GM19324 (cell line): ENCODE results near the gene CPT1C.
"Not testable (repeated sequence)": the region's sequence is repeated elsewhere in the genome, so short reads cannot be mapped to it uniquely, and the experiment has no call there.

ENCODE experiments used
- ATAC-seq: cut with Tn5 transposase; IDR thresholded peaks from one replicate; pipeline ENCODE4 v1.9.1; 2021; ENCODE audit warnings: mild to moderate bottlenecking, moderate library complexity; ENCODE audit not compliant: unreplicated experiment, low FRiP score

Gene CPT1C

DNA sequence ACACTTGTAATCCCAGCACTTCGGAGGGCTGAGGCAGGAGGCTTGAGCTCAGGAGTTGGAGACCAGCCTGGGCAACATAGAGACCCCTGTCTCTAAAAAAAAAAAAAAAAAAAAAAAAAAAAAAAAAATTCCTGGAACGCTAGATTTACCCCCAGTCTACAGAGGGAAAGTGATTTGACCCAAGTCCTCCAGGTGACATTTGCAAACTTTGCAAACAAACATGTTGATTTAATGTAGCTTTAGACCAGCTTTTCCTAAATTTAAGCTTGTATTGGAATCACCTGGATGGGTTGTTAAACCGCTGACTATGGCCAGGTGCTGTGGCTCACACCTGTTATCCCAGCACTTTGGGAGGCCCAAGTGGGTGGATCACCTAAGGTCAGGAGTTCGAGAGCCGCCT is 8.4 kb downstream of the CPT1C start:
- ATAC-seq: no peak

DNA sequence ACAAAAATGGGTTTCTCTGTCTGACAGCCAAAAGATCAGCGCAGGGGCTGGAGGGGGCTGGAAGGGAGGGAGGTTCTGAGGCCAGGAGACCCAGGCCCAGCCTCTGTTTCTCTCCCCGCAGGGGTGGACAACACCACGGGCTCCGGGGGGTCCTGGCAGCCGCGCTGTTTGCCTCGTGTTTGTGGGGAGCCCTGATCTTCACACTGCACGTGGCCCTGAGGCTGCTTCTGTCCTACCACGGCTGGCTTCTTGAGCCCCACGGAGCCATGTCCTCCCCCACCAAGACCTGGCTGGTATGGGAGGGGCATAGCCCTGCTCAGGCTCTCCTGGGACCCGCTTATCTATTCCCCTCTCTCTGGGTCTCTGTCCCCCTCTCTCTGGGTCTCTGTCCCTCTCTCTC is 9.6 kb downstream of the CPT1C start:
- no peak for ATAC-seq

DNA sequence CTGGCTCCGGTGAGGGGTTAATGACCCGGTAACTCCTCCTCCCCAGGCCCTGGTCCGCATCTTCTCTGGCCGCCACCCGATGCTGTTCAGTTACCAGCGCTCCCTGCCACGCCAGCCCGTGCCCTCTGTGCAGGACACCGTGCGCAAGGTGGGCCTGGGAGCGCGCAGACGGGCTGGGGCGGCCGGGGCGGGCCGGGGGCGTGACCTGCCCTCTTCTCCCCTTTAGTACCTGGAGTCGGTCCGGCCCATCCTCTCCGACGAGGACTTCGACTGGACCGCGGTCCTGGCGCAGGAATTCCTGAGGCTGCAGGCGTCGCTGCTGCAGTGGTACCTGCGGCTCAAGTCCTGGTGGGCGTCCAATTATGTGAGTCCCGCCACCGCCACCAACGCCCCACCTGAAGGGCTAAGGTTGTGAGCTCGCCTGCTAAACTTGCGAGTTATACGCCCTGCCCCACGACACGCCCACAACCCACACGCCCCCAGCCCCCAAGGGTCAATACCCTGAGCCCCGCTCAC is 10.4 kb downstream of the CPT1C start:
- ATAC-seq: no peak

DNA sequence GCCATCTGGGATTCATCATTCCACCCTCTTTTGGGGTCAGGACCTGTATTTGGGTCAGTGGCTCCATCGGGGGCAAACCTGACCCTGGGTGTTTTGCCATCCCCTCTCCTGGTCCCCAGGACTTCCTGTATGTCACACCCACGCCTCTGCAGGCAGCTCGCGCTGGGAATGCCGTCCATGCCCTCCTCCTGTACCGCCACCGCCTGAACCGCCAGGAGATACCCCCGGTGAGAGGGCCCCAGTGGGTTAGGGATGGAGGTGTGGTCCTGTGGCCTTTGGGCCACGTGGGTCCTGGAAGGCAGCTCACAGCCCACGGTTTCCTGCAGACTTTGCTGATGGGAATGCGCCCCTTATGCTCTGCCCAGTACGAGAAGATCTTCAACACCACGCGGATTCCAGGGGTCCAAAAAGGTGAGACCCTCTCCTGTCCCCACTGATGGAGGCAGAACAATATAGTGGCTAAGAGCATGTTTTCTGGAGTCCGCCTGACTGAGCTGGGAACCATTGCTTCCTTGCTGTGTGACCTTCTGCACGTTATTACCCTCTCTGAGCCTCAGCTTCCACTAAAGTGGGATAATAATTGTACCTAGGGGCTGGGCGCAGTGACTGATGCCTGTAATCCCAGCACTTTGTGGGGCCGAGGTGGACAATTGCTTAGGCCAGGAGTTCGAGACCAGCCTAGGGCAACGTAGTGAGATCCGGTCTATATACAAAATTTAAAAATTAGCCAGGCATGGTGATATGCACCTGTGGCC is 14.1 kb downstream of the CPT1C start:
- no peak for ATAC-seq

DNA sequence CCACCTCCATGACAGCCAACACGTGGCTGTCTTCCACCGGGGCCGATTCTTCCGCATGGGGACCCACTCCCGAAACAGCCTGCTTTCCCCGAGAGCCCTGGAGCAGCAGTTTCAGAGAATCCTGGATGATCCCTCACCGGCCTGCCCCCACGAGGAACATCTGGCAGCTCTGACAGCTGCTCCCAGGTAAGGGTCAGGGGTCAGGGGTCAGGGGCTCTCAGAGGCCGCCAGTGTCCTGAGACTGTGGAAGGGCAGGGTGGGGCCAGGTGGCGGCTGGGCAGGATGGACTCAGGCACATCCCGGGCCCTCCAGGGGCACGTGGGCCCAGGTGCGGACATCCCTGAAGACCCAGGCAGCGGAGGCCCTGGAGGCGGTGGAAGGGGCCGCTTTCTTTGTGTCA is 15.0 kb downstream of the CPT1C start:
- ATAC-seq: no peak

GRCh38 chr19:49710372-49710951 is 19.5 kb downstream of the CPT1C start:
- ATAC-seq: no peak

DNA sequence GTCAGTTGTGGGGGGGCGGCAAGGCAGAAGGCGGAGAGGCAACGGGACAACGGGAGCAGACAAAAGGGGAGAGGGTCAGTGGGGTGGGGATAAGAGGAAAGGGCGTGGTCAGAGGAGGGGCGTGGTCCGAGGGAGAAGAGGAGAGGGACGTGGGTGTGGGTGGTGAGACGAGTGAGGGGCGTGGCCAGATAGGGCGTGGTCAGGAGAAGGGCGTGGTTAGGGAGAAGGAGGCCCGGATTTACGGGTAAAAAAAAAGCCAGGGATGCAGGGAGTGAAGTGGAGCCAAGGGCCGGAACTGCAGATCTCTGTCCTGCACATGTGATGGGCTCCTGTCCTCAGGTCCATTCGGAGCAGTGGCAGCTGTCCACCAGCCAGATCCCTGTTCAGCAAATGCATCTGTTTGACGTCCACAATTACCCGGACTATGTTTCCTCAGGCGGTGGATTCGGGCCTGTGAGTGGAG is 21.5 kb downstream of the CPT1C start:
- ATAC-seq: no peak

DNA sequence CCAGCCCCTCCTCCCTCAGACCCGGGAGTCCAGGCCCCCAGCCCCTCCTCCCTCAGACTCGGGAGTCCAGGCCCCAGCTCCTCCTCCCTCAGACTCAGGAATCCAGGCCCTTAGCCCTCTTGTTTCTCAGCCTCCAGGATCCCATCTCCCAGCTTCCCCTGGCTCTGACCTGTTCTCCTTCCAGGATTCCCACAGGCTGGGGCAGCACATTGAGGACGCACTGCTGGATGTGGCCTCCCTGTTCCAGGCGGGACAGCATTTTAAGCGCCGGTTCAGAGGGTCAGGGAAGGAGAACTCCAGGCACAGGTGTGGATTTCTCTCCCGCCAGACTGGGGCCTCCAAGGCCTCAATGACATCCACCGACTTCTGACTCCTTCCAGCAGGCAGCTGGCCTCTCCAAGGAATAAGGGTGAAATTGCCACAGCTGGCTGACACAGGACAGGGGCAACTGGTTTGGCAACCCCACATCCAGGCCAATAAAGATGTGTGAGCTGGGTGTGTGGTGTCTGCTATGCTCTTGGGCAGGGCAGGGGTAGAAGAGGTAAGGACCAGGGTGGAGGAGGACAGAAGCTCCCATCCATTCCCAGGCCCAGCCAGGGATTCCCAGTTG is 22.4 kb downstream of the CPT1C start:
- ATAC-seq: no peak

- ATAC-seq: no peak
Observed at GRCh38 chr19:49716154-49716553, 25.2 kb downstream of the CPT1C start.

DNA sequence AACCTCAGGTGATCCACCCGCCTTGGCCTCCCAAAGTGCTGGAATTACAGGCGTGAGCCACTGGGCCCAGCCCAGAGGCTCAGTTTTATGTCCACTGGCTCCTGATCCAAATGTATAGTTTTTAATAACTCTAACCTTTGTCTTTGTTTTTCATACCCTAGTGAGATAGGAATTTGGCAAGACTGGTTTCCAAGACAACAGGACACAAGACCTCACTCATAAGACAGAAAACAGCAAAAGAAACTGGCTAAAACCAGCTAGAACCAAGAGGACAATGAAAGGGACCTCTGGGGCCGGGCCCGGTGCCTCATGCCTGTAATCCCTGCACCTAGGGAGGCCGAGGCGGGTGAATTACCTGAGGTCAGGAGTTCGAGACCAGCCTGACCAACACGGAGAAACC is 27.6 kb downstream of the CPT1C start:
- no peak for ATAC-seq

DNA sequence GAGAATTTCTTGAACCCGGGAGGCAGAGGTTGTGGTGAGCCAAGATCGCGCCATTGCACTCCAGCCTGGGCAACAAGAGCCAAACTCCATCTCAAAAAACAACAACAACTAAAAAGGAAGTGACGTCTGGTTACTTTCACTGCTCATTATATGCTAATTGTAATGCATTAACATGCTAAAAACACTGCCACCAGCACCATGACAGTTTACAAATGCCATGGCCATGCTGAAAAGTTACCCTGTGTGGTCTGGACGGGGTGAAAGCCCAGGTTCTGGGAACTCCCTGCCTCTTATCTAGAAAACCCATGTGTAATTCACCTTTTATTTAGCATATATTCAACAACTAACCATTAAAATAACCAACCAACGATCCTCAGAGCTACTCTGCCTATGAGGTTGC is 28.1 kb downstream of the CPT1C start:
- ATAC-seq: no peak

DNA sequence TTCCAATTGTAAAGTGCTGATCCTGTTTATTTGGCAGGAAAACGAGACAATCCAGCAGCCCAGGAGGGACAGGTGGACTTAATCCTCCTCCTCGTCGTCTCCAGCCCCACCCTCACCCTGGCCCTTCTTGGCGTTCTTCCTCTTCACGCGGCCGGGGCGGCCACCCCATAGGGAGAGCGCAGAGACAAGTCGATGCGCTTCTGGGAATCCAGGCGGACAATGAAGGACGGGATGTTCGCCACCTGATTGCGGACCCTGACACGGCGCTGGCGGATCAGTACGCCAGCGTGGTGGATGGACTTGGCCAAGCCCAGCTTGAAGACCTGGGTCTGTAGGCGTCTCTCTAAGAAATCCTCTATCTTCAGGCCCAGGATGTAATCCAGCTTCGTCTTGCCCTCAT is 28.5 kb downstream of the CPT1C start:
- not testable (repeated sequence) for ATAC-seq

- no peak for ATAC-seq
Observed at GRCh38 chr19:49727217-49728030, 36.5 kb downstream of the CPT1C start.

DNA sequence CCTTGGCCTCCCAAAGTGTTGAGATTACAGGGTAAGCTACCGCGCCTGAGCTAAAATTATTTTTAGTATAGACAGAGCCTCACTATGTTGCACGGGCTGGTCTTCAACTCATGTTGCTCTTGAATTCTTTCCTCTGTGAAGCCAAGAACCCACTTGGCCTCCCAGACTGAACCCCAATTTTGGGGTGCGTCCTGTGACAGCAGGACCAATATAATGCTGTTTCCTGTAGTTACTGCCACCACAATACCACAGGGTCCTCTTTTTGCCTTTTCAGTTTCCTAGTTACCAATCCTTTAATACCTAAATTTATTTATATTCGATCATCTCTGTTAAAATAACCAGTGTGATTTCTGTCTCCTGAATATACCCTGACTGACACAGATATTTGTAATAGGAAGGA is 39.2 kb downstream of the CPT1C start:
- ATAC-seq: no peak

- ATAC-seq: no peak
Observed at GRCh38 chr19:49738268-49738667, 47.4 kb downstream of the CPT1C start.

- no peak for ATAC-seq
Observed at GRCh38 chr19:49739098-49739497, 48.2 kb downstream of the CPT1C start.

GRCh38 chr19:49739933-49740332 is 49.0 kb downstream of the CPT1C start:
- no peak for ATAC-seq

DNA sequence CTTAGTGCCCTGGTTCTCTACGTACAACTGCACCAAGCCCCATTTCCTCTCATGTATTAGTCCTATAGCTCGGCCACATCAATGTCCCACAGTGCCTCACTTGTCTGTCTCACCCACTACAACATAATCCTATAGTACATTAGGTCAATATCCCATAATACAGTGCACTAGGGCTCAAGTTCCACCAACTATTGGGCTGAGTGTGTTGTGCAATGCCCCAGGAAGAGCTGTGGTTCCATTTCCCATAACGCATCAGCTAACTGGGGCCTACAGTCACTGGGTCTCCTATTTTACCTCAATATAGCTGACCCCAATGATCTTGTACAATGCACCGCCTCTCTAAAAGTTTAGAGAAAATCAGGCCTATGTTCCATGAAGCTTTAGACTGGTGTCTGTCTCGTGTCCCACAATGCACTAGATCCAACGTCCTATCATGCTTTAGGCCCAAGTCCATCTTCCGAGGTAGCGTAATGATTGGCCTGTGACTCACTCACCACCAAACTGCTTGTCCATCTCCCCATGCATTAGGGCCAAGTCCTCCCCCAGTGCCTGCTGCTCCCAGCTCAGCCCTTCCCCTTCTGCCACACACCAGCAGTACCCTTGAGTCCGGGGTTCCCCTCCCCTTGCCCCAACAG is 50.4 kb downstream of the CPT1C start:
- ATAC-seq: no peak

DNA sequence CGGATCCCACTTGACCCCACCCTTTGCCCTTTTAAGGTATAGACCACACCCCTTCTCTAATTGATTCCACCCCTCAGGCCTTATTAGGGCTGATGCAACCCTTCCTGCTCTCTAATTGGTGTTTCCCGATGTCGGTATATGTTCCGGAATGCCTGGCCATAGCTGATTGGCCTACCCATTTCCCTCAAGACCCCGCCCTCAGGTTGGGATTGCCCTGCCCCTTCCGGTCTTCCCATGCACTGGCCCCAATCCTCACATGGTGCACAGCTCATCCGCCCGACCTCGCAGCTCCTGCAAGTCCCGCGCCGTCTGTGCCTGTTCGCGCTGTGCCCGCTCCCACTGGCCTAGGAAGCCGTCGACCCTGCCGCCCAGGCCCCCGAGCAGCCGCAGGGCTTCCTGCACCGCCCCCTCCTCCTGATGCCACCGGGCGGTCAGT is 54.0 kb downstream of the CPT1C start:
- no peak for ATAC-seq

DNA sequence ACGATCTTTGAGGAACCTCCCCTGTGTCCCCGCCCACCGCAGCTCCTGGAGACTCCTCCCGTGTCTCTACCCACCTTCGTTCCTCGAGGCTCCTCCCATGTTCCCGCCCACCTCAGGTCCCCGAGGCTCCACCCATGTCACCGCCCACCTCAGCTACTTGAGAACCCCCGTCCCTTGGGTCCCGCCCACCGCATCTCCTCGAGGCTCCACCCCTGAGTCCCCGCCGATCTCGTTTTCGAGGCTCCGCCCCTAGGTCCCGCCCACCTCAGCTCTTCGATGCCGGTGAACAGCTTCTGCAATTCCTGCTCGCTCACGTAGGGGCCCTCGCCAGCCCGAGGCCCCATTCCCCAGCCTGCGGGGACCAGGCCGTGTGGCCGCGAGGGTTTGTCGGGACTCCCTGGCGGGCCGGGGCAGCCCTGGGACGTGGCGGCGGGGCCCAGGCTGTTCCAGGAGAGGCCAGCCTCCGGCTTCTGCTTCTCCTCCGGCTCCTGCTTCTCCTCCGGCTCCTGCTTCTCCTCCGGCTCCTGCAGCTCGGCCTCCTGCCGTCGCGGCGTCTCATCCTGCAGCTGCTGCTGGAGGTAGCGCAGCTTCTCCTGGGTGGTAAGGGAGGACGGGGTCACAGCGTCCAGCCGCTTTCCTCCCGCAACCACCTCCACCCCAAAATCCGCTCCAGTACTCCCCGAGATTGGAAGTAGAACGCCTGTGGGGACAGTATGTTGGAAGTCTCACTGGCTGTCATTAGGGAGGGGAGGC is 55.5 kb downstream of the CPT1C start:
- ATAC-seq: no peak
